ENCODE measurements around the gene RIMS3.

DNA sequence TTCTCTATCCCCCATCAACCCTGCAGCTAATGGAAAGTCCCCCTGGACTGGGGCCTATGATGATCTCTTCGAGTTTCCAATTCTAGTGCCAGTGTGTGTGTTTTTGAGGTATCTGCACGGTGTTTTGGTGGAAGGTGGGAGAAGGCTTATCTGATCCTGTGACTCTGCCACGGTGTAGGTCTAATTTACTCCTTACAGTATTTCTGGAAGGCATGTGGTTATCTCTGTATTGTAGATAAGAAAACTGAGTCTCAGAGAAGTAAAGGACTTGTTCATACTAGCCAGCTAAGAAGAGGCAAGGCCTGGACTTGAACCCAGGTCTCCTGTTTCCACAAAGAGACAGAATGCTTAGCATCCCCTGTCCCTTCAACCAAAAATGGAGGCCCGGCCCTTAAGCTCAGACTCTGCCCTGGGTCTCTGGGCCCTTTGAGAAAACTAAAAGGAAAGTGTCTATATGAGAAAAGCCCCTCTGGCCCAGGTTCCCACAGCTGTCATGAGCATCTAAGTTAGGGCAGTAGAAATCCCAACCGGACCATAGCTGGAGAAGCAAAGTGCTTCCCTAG lies 20.3 kb downstream of the RIMS3 start:
- TF ChIP-seq, protein P1, sequence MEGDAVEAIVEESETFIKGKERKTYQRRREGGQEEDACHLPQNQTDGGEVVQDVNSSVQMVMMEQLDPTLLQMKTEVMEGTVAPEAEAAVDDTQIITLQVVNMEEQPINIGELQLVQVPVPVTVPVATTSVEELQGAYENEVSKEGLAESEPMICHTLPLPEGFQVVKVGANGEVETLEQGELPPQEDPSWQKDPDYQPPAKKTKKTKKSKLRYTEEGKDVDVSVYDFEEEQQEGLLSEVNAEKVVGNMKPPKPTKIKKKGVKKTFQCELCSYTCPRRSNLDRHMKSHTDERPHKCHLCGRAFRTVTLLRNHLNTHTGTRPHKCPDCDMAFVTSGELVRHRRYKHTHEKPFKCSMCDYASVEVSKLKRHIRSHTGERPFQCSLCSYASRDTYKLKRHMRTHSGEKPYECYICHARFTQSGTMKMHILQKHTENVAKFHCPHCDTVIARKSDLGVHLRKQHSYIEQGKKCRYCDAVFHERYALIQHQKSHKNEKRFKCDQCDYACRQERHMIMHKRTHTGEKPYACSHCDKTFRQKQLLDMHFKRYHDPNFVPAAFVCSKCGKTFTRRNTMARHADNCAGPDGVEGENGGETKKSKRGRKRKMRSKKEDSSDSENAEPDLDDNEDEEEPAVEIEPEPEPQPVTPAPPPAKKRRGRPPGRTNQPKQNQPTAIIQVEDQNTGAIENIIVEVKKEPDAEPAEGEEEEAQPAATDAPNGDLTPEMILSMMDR (IDR thresholded peaks at IDR 0.05; ENCODE audit: insufficient read depth, low read length, poor library complexity, severe bottlenecking): no peak
- no peak for TF ChIP-seq EZH2phosphoT487 (conservative IDR thresholded peaks at IDR 0.05; ENCODE audit: low read length)
